GM12865 (cell line): ENCODE data around the gene NUB1.
A peak's percentile ranks its signal among the peaks of the same experiment; 100 is the strongest.

Experiments used
- DNase-seq: peaks from one replicate; pipeline ENCODE4 v3.0.0; 2010; ENCODE audit warnings: low read depth
- H3K4me3 ChIP-seq: 2 replicates; pipeline ENCODE4 v1.5.1; 2011; ENCODE audit warnings: mild to moderate bottlenecking, low read depth, low read length, control low read depth
- TF ChIP-seq, protein P1 (sequence below): IDR thresholded peaks from 2 replicates; pipeline ENCODE4 v1.5.1; 2011; ENCODE audit warnings: low read length, control low read depth, low read depth, inconsistent platforms; ENCODE audit not compliant: insufficient read depth; ENCODE audit errors: missing control alignments

NUB1 gene

DNA sequence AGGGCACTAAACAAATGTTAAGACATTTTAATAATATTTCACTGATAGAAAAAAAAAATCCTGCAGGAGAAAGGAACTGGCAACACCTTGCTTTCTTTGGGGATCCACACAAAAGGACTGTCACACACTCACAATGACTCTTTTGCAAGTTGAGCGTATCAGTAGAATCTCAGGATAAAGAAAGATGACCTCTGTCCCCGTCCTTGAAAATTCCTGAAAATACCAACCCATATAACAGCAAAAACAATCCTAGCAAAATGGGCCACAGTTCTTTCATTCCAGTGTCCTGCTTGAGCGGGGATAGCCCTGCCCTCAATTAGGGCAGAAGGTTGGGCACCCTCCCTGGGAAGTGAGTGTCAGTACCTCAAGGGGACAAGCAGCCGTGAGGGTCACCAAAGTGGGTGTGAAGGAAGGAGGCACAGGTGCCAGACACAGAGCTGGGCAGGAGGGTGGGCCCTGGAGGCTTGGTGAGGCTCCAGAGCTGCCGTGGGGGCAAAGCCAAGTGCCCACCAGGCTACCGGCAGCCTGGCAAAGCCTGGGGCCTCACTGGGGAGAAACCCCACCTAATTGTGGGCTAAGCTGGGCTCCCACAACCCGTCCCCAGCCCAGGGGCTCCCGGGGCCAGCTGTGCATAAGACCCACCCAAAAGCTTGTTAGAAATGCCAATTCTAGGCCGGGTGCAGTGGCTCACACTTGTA lies 65.4 kb downstream of the NUB1 start:
- no peak for DNase-seq
- no peak overlapping the region for H3K4me3 ChIP-seq
- TF ChIP-seq, protein P1, sequence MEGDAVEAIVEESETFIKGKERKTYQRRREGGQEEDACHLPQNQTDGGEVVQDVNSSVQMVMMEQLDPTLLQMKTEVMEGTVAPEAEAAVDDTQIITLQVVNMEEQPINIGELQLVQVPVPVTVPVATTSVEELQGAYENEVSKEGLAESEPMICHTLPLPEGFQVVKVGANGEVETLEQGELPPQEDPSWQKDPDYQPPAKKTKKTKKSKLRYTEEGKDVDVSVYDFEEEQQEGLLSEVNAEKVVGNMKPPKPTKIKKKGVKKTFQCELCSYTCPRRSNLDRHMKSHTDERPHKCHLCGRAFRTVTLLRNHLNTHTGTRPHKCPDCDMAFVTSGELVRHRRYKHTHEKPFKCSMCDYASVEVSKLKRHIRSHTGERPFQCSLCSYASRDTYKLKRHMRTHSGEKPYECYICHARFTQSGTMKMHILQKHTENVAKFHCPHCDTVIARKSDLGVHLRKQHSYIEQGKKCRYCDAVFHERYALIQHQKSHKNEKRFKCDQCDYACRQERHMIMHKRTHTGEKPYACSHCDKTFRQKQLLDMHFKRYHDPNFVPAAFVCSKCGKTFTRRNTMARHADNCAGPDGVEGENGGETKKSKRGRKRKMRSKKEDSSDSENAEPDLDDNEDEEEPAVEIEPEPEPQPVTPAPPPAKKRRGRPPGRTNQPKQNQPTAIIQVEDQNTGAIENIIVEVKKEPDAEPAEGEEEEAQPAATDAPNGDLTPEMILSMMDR: no peak

DNA sequence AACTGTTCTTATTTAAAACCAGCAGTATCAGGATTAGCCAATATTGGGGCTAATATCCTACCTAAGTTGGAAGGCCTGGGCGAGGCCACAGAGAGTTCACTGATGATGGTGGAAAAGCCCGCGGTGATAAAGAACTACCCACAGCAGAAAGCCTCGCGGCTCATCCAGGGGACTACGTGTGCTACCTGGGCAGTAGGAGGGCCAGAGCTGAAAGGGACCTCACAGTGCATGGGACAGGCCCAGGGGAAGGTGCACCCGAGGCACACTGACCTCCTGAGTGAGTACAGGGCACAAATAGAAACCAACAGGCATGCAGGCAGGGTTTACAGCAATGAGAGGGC lies 66.9 kb downstream of the NUB1 start:
- no peak overlapping the region for H3K4me3 ChIP-seq
- TF ChIP-seq, protein P1: no peak
- DNase-seq: no peak

DNA sequence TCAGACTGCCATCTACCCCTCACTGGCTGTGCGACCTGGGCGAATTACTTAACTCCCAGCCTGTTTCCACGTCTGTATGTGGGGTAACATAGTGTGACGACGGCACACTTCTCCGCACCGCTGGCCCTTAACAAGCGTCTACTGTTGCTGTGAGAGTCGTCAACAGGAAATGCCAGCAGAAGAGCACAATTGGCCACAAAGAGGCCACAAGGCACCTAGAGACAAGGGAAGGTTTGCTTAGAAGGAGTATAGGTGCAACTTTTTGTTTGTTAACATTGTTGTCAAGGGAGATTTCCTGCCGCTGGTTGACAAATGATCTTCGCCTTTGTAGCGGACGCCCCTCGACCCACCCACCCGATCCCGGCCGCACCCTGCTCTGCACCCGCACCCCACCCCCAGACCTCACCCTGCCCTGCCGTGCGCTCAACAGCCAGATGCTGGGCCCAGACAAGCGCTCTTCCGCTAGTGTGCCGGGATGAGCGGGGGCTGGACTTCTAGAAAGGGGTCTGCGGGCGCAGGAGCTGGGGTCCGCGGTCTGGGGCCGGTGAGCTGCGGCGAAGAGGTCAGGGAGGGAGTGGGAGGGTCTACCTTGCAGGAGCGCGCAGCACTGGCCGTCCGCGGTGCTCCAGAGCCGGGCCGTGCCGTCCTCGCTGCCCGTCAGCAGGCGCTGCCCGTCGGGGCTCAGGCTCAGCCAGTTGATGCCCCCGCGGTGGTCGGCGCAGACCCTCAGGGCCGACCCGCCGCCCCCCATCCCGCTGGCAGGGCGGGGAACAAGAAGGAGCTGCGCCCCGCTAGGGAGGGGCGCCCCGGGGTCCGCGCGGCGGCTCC lies 67.4 kb downstream of the NUB1 start:
- DNase-seq: peak; percentile 62
- TF ChIP-seq, protein P1: no peak
- H3K4me3 ChIP-seq: no peak overlapping the region

DNA sequence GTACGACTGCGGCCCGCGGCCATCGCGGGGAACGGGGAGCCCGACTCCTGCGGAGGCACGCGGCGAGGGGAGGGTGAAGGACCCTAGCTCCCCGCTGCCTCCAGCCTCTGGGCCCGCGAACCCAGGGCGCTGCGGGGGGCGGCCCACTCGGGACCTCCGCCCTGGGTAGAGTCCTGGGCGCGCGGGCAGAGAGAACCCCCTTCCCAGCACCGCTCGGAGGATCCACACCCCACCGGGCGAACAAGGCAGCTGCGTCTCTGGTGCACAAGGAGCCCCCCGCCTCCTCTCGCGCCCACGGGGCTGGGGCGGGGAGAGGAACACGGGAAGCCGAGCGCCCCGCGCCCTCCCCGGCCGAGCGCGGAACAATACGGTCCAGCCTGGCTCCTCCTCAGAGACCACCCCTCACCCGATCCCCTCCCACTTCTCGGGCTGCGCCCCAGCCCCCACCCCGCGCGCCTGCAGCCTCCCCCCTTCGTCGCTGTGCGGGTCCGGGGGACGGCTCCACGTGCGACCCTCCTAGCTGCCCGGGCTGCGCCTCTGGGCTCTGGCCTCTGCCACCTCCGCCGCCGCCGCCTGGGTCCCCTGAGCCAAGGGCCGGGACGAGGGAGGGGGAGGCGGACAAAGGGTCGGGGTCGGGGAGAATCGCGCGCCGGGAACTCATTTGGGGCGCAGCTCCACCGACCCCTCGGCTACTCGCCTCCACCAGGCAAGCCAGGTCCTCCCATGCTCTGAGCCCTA lies 68.2 kb downstream of the NUB1 start, which contains the start of gene WDR86:
Gene WDR86, minus strand, starts transcription at position 372 of the 738 bp plus-strand sequence. CDS start 449 bp downstream, outside the sequence.
- DNase-seq: no peak
- no peak within 1 kb of the TSS for H3K4me3 ChIP-seq
- TF ChIP-seq, protein P1: no peak

DNA sequence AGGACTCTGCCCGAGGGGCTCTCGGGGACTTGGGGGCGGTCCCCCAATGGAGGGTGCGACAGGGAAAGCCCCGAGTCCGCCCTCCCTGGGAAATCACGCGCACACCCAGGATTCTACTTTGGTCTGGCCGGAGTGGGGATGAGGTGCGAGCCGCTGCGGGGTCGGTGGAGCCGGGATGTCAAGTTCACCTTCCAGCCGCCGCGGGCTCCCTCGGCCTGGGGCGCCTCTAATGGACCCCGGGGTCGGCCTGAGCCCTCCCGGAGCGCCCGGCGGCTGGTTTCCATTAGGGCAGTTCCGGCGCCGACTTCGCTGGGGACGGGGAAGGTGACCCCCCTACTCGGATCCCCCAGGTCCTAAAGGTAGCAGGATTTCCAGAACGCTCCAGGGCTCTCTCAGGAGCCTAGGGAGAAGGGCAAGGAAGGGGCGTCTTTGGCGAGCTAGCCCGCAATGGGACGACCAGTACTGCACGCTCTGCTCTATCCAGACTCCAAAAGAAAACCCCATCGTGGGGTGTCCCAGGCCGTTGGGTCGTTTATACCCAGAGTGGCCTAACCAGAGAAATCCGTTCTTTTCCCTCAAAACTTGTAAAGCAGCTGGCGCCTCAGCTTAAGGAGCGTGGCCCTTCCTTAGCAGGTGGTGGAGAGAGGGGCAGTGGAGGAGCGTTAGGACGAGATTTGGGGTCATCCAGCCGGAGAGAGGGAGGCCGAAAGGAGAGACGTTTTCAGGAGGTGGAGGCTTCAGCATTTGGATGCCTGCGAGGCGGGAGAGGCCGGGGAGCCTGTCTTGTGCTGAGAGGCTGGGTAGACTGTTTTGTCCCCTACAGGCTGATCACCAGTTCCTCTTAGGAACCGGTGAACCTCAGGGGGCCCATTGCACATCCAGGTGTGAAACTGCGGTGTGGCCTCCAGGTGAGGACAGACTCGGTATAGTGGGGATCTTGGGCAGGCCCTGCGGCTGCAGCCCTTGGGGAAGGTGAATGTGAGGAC lies 69.1 kb downstream of the NUB1 start:
- no peak for DNase-seq
- no peak overlapping the region for H3K4me3 ChIP-seq
- TF ChIP-seq, protein P1: no peak

DNA sequence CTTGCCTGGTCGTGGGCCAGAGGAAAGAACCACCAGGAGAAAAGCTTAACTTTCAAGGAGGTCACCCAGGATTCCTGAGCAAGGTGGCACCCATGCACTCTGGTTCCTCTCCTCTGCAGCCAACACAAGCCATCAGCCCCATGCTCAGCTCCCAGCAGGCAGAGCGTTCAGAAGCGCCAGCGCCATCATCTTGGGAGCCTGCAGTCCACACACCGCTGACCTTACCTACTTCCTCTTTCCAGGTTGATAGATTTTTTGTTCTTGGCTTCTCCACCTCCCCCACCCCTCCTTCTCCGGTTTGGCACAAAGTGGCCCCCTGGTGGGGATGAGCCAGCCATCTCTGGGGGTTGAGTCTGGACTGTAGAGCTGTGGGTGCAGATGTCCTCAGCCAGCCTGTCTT lies 69.9 kb downstream of the NUB1 start:
- DNase-seq: no peak
- no peak overlapping the region for H3K4me3 ChIP-seq
- TF ChIP-seq, protein P1: no peak
